Keratinocyte (primary cell): Measurements from ENCODE around the gene RTCA.

Experiments used
- CTCF ChIP-seq, 3 experiments: IDR thresholded peaks in 1 of 3; conservative IDR thresholded peaks in 1 of 3; optimal IDR thresholded peaks in 1 of 3; 2 replicates in 2 of 3; 3 replicates in 1 of 3; pipeline versions ENCODE3 to v1.5.1; 2011; ENCODE audit warnings: low read length in 3 of 3, mild to moderate bottlenecking in 3 of 3, moderate library complexity in 2 of 3, control low read depth in 1 of 3, inconsistent platforms in 1 of 3; ENCODE audit not compliant: insufficient read depth in 2 of 3; ENCODE audit errors: extremely low read depth in 1 of 3
- EZH2 ChIP-seq: IDR thresholded peaks from one replicate; pipeline ENCODE4 v1.6.1; 2012; ENCODE audit warnings: inconsistent platforms, mild to moderate bottlenecking, low read length, moderate library complexity

DNA sequence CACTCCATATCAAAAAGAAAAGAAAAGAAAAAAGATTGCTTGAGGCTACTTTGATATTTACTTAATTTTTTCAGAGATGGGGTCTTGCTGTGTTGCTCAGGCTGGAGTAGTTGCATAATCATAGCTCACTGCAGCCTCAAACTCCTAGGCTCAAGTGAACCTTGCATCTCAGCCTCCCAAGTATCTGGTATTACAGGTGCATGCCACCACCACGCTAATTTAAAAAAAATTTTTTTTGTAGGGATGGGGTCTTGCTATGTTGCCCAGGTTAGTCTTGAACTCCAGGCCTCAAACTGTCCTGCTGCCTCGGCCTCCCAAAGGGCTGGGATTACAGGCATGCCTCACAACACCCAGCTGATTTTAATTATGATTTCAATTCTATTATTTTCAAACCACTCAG is 38.2 kb downstream of the RTCA start:
- TF ChIP-seq CTCF (optimal IDR thresholded peaks at IDR 0.05 in 1 of 3, IDR thresholded peaks at IDR 0.05 in 1 of 3, conservative IDR thresholded peaks at IDR 0.05 in 1 of 3; ENCODE audit: extremely low read depth in 1 of 3, insufficient read depth in 2 of 3, low read length in 3 of 3) = no peak
- no peak for TF ChIP-seq EZH2
